ENCODE results near the gene HIPK1.

- TF ChIP-seq POLR2A (IDR thresholded peaks at IDR 0.05; ENCODE audit: insufficient read depth in 1 of 2, low read depth in 2 of 2, low read length in 2 of 2) (no peak), ZBTB46 (CRISPR knock-in tag; IDR thresholded peaks at IDR 0.05; ENCODE audit: borderline replicate concordance) (no peak), PATZ1 (CRISPR knock-in tag; IDR thresholded peaks at IDR 0.05) (no peak), CEBPG (CRISPR knock-in tag; IDR thresholded peaks at IDR 0.05) (no peak), BHLHE40 (IDR thresholded peaks at IDR 0.05; ENCODE audit: low read length) (no peak), GATAD1 (CRISPR knock-in tag; IDR thresholded peaks at IDR 0.05) (no peak), NR1H2 (CRISPR knock-in tag; IDR thresholded peaks at IDR 0.05; ENCODE audit: borderline replicate concordance, low read depth) (no peak), CTCF (CRISPR knock-in tag; IDR thresholded peaks at IDR 0.05) (no peak), POLR2AphosphoS5 (IDR thresholded peaks at IDR 0.05; ENCODE audit: low read depth, low read length) (no peak), PAWR (CRISPR knock-in tag; IDR thresholded peaks at IDR 0.05; ENCODE audit: borderline replicate concordance) (no peak), JUN (CRISPR knock-in tag; IDR thresholded peaks at IDR 0.05) (no peak), ZNF879 (CRISPR knock-in tag; IDR thresholded peaks at IDR 0.05) (no peak), TAF1 (CRISPR knock-in tag; IDR thresholded peaks at IDR 0.05) (no peak), PRPF4 (IDR thresholded peaks at IDR 0.05; ENCODE audit: low read depth, low read length, poor library complexity, severe bottlenecking) (no peak)
Observed at GRCh38 chr1:113912594-113913311, 16.4 kb upstream of the HIPK1 start.
